SK-N-SH (cell line): ENCODE results near the gene PATL2.

Experiments used
- CTCF ChIP-seq: fragments of 200-600 bp; sonication (generic); IDR thresholded peaks from 2 replicates; pipeline ENCODE4 v1.6.1; 2017; ENCODE audit warnings: antibody characterized with exemption, mild to moderate bottlenecking, moderate library complexity
- FOXM1 ChIP-seq: IDR thresholded peaks from 2 replicates; pipeline ENCODE4 v1.4.0; 2012; ENCODE audit warnings: low read depth, mild to moderate bottlenecking
- GATA2 ChIP-seq: sonication (generic); formaldehyde crosslinking; IDR thresholded peaks from 2 replicates; pipeline ENCODE4 v1.5.0; 2020; ENCODE audit warnings: mild to moderate bottlenecking, missing genetic modification reagents
- MXI1 ChIP-seq: IDR thresholded peaks from 2 replicates; pipeline ENCODE4 v1.6.1; 2012; ENCODE audit warnings: mild to moderate bottlenecking, low read depth, low read length, improper control_type of control experiment
- SIN3A ChIP-seq: IDR thresholded peaks from 2 replicates; pipeline ENCODE4 v1.6.1; 2012; ENCODE audit warnings: low read depth, mild to moderate bottlenecking, low read length, moderate library complexity, borderline replicate concordance
- TAF1 ChIP-seq: IDR thresholded peaks from 2 replicates; pipeline ENCODE4 v1.6.1; 2012; ENCODE audit warnings: low read depth, mild to moderate bottlenecking, low read length, moderate library complexity, borderline replicate concordance
- TEAD4 ChIP-seq: IDR thresholded peaks from 2 replicates; pipeline ENCODE4 v1.4.0; 2012; ENCODE audit warnings: mild to moderate bottlenecking, borderline replicate concordance; ENCODE audit not compliant: insufficient read depth
- TF ChIP-seq, protein P1 (sequence below): IDR thresholded peaks from 2 replicates; pipeline ENCODE4 v1.4.0; 2012; ENCODE audit warnings: low read depth, borderline replicate concordance

DNA sequence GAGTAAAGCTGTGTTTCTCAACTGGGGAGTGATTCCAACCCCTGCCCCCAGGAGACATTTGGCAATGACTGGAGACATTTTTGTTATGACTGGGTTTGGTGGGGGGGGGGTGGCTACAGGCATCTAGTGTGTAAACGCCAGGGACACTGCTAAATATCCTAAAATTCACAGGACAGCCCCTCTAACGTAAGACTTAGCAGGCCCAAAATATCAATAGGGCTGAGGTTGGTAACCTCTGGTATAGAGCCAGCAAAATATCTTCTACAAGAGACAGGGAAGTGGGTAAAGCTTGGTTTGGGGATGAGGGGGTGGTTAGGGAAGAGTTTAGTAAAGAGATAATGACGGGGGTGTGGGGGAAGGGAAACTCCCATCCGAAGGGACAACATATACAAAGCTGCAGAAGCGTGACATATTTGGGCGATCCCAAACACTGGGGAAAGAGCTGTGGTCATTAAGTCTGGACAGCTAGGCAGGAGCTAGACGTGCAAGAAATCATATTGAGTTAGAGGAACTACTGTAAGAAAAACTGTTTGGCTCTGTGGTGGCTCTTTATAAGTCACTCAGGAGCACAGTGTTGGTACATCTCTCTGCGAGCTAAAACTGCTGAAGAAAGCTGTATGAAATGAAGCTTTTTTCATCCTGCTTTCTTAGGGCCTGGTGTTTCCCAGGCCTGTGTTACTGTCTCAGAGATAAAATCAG is 24.5 kb upstream of the PATL2 start:
- TF ChIP-seq MXI1 (no peak), FOXM1 (no peak), TEAD4 (no peak), SIN3A (no peak), CTCF (no peak), TAF1 (no peak), GATA2 (CRISPR knock-in tag) (no peak)
- TF ChIP-seq, protein P1, sequence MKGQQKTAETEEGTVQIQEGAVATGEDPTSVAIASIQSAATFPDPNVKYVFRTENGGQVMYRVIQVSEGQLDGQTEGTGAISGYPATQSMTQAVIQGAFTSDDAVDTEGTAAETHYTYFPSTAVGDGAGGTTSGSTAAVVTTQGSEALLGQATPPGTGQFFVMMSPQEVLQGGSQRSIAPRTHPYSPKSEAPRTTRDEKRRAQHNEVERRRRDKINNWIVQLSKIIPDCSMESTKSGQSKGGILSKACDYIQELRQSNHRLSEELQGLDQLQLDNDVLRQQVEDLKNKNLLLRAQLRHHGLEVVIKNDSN, result no peak
